HG03064 (cell line): ENCODE results near the gene TMEM119.

Source experiments
- ATAC-seq: cut with Tn5 transposase; IDR thresholded peaks from one replicate; pipeline ENCODE4 v1.9.1; 2021; ENCODE audit warnings: low read depth; ENCODE audit not compliant: unreplicated experiment

The TMEM119 gene, protein sequence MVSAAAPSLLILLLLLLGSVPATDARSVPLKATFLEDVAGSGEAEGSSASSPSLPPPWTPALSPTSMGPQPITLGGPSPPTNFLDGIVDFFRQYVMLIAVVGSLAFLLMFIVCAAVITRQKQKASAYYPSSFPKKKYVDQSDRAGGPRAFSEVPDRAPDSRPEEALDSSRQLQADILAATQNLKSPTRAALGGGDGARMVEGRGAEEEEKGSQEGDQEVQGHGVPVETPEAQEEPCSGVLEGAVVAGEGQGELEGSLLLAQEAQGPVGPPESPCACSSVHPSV

DNA sequence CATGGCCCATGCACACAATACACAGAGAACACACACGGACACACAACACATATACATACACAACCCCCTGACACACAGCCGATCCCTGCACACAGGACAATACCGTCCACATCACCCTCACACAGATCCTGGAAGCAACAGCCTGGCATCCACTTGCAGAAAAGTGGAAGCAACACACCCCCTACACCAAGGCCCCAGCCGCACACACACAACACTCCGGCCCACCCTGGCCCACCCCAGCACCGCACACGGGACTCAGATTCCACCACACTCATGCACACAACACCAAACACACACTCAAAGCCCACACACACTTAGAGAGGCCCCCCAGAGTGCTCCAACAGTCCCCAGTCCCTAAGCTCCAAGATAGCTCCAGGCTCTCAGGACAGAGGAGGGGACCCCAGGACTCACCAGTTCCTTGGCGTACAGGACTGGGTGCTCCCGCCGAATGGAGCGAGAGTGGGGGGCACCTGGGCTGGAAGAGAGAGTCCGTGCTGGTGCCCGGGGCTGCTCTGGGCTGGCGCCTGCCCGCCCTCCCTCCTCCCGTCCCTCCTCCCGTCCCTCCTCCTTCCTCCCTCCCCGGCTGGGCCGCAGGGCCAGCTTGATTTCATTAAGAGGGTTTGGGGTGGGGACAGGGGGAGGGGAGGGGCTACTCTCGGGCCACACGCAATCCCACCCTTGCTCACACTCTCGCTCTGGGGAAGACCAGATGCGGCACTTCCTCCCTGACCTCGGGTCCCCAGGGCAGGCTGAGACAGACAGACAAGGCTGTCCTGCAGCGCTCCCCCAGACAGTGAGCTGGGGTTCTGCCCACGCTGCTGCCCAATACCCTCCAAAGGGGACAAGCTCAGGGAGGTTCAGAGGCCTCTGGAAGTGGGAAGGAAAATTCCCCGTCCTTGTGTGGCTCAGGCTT, at the start of gene TMEM119:
Gene TMEM119 (minus strand): TSS at position 526 of the 913 bp plus-strand sequence. CDS start 5,701 bp downstream, outside the sequence.
- no peak for ATAC-seq

GRCh38 chr12:108646600-108647579, 49.0 kb upstream of the TMEM119 start:
- no peak for ATAC-seq

GRCh38 chr12:108645686-108646599, 48.1 kb upstream of the TMEM119 start:
- ATAC-seq, result no peak

DNA sequence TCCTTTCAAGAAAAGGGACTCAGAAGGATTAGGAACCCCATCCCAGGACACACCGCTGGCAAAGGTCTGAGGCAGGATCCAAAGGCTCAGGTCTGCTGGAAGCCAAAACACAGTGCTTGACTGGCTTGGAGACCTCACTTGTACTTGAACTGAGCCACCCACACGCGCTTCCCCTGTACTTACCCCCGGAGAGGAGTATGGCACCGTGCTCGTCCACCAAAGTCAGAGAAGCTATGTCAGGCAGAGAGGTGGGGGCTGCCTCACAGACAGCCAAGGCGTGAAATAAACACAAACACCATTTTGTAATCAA, 46.9 kb upstream of the TMEM119 start:
- ATAC-seq, result no peak

DNA sequence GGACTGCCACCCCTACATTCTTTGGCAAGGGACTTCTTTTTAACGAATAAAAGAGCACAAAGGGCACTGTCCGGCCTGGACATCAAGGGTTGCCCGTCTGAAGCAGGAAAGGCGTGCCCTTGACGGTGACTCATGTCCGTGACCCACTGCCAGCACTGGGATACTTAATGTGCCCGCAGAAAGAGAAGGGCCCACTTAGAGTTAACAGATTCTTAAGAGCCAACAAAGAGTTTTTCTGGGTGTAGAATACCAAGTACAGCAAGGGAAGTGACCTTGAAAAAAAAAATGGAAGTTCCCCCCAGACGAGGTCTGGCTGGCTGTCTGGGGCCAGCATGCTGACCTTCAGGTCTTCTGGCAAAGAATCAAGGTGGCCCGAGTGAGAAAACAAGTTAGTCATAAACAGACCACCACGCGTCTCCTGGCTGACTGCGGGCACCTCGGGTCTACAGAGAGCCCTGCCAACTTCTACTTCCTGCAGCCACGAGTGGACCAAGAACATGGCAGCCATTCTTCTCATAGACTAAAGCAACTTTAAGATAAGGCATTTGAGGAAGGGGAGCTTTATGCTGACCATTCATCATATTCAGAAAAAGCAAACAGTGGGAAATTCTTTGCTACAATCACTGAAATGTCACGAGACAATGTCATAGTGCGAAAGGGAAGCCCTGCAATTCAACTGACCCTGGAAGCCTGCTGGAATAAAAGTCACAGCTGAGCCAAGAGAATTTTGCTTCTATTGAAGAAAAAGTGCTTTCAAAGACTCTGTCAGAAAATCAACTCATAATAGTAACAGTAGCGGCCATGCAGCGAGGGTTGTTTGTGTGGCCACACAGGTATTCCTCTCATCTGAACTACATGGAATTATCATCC, 46.3 kb upstream of the TMEM119 start:
- no peak for ATAC-seq

- ATAC-seq, result no peak
Measured at GRCh38 chr12:108642899-108643654, 45.2 kb upstream of the TMEM119 start.

DNA sequence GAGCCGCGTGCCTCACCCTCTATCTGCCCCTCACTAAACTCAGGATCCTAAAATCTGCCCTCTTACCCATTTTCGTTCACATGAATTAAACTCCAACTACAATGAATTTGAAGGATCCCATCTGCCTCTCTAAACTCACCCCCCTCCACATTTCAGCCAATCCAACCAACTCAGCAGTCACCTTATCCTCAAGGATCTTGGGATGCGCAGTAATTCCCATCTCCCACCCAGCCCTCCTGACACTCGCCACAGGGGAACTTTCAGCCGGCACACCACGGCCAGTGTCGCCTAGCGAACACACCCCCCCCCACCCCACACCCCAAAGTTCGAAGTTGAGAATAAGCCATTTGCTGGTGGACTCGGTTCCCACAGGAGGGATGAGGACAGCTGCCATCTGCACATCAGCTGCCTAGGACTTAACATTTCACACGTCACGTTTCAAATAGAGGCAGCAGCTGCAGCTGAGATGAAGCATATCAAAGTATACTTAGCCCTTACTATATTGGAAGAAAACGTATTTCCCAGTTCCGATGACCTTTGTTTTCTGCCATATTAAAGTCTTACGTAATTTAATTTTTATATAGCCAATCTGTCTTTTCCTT, 44.5 kb upstream of the TMEM119 start:
- ATAC-seq, result no peak

DNA sequence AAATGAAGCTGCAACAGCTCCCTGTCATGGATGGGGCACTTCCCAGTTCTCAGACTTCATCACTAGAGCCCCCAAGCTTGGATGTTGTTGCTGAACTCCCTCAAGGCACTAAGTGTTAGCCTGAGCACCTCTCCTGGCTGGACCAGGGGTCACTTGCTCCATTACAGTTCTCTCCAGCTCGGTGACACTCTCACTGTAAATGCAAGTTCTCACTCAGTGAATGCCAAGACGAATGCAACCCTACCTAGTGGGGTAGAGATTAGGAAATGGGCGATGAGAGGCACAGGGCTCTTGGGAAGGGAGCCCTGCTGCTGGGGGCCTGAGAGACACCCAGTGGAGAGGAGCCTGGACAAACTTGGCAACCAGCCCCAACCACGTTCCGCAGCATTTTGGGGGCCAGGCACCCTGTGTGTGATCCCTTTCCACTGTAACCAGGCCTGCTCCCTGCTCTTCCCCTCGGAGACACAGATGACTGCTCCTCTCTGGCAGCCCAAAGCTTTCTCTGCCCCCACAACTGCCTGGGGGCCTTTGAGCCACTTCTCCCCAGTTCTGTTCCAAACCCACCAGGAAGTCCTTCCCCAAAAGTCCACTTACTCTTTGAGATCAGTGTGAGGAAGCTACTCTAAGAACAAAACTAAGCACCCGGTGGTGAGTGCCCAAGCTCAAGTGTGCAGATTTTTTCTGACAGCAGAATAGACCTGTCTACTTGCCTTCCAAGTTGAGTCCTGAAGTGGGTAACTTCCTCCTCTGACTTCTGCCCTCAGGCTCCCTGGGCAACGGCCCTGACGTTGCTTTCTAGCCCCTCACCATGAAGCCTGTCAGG, 43.8 kb upstream of the TMEM119 start:
- ATAC-seq, result no peak

DNA sequence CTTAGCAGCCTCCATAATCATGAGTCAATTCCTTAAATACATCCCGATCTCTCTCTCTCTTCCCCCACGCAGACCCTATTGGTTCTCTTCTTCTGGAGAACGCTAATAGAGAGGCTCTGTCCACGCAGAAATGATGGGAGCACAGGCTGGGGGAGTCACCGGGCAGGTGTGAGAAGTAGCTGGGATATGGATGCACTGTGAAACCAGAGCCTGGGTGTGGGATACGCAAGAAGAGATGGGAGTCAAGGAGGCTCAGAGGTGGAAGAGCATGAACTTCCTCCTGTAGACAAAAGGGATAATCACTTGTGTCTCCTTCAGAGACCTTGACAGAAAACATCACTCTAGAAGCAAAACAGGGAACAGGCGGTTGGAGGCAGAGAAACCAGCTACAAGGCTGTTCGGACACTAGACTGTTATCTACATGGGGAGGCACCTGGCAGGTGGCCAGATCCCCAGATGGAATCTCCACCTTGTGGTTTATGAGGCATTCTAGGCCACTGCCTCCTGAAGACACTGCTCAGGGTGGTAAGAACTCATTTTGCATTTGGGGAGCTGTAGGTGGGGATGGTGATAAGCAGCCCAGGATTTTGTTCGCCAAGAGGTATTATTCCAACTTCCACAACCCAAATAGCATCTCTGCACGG, 43.0 kb upstream of the TMEM119 start:
- no peak for ATAC-seq

GRCh38 chr12:108638997-108639822, 41.3 kb upstream of the TMEM119 start:
- no peak for ATAC-seq

- no peak for ATAC-seq
Measured at GRCh38 chr12:108638141-108638827, 40.4 kb upstream of the TMEM119 start.

- ATAC-seq, result no peak
Measured at GRCh38 chr12:108637222-108637971, 39.5 kb upstream of the TMEM119 start.

DNA sequence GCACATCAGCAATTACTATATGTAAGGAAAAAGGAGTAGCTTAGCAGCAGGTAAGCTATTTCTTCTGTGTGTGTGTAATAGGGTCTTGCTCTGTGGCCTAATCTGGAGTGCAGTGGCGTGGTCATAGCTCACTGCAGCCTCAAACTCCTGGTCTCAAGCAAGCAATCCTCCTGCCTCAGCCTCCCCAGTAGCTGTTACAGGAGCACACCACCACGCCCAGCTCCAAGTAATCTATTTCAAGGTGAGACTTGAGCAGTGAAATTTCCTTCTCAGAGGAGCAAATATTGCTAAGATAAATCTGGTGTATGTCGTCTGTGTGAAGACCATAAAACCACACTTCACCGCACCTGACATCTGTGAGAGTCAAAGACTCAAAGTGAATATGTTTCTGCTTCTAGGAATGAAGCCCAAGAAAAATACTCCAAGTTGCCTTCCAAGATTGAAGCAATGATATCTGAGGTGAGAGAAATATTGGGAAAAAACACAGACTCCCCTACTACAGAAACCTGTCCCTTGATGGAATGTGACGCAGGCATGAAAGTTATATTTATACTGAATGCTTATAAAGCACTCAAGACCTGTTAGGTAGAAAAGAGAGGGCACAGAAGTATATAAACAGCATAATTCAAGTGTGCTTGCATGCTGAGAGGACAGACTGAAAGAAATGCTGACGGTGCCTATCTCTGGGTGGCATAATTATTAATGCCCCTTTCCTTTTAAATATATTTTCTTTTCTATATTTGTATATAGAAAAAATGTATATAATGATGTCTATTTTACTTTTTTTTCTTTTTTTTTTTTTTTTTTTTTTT, 38.3 kb upstream of the TMEM119 start:
- no peak for ATAC-seq
